GM12878 (cell line): ENCODE results near the gene FHOD3. TPM values are rescaled to one million over a fixed set of nuclear protein-coding genes. Genes with fewer than 3 reads are reported as not detected.

Source experiments
- ATF7 ChIP-seq: fragments of 450-650 bp; IDR thresholded peaks from 2 replicates; pipeline ENCODE4 v1.6.1; 2016; ENCODE audit warnings: low read depth, mild to moderate bottlenecking
- CEBPB ChIP-seq, 2 experiments: fragments of 150-350 bp in 1 of 2; IDR thresholded peaks; 2 replicates each; pipeline ENCODE4 v1.6.1; 2012 to 2014; ENCODE audit warnings: low read depth in 2 of 2, low read length in 2 of 2, borderline replicate concordance in 1 of 2, inconsistent platforms in 1 of 2
- EGR1 ChIP-seq, 2 experiments: IDR thresholded peaks; 1 replicate in 1 of 2; 2 replicates in 1 of 2; pipeline ENCODE4 v1.6.1; 2011 to 2012; ENCODE audit warnings: low read depth in 2 of 2, low read length in 2 of 2, borderline replicate concordance in 1 of 2, mild to moderate bottlenecking in 1 of 2, moderate library complexity in 1 of 2
- HDAC2 ChIP-seq: fragments of 200-600 bp; sonication (generic); IDR thresholded peaks from 2 replicates; pipeline ENCODE4 v1.6.1; 2017
- MTA2 ChIP-seq: fragments of 450-650 bp; IDR thresholded peaks from 2 replicates; pipeline ENCODE4 v1.6.1; 2016; ENCODE audit warnings: low read depth, mild to moderate bottlenecking, moderate library complexity
- NBN ChIP-seq: fragments of 450-650 bp; IDR thresholded peaks from 2 replicates; pipeline ENCODE4 v1.6.1; 2016
- NR2F1 ChIP-seq: fragments of 450-650 bp; conservative IDR thresholded peaks from 2 replicates; pipeline ENCODE4 v1.6.1; 2017; ENCODE audit warnings: mild to moderate bottlenecking
- RFX5 ChIP-seq: IDR thresholded peaks from 2 replicates; pipeline ENCODE4 v1.6.1; 2011; ENCODE audit warnings: low read depth, low read length, improper control_type of control experiment
- SIN3A ChIP-seq: IDR thresholded peaks from 2 replicates; pipeline ENCODE4 v1.6.1; 2012; ENCODE audit warnings: low read depth, low read length, improper control_type of control experiment
- SMAD5 ChIP-seq: IDR thresholded peaks from 2 replicates; pipeline ENCODE4 v1.6.1; 2016; ENCODE audit warnings: antibody characterized with exemption, low read depth
- SP1 ChIP-seq: IDR thresholded peaks from one replicate; pipeline ENCODE4 v1.6.1; 2011; ENCODE audit warnings: low read depth, low read length
- SPI1 ChIP-seq: IDR thresholded peaks from 2 replicates; pipeline ENCODE4 v1.6.1; 2011; ENCODE audit warnings: low read depth, mild to moderate bottlenecking, low read length, moderate library complexity, borderline replicate concordance; ENCODE audit not compliant: insufficient read depth
- TARDBP ChIP-seq: IDR thresholded peaks from 2 replicates; pipeline ENCODE4 v1.6.1; 2016; ENCODE audit warnings: borderline replicate concordance
- ZNF622 ChIP-seq: fragments of 450-650 bp; IDR thresholded peaks from 2 replicates; pipeline ENCODE4 v1.6.1; 2017; ENCODE audit warnings: mild to moderate bottlenecking, inconsistent platforms
- polyA plus RNA-seq, 11 experiments: library from polyadenylated mRNA; depleted of rRNA in 4 of 11; unstranded in 6 of 11; stranded (reverse) in 5 of 11; fragments of >200 nt; fragmentation: Nextera tagmentation in 4 of 11; fragmentation: Illumina TruSeq in 1 of 11; extraction: Ambion mirVana in 4 of 11; extraction: Trizol in 1 of 11; gene quantifications; 1 replicate in 1 of 11; 2 replicates in 10 of 11; pipeline versions ENCODE4 v1.2.1 to v1.2.3, GENCODE V29; 2011 to 2016; ENCODE audit warnings: inconsistent platforms in 2 of 11, missing spikeins in 2 of 11, low read depth in 1 of 11
- total RNA-seq, 4 experiments: library from RNA; depleted of rRNA in 3 of 4; stranded (reverse); fragments of >200 nt in 3 of 4; fragmentation: Illumina TruSeq in 1 of 4; extraction: Trizol in 1 of 4; gene quantifications; 2 replicates each; pipeline versions ENCODE4 v1.2.1 to v1.2.3, GENCODE V29; 2013 to 2021
- TF ChIP-seq, protein P1 (sequence below): fragments of 450-650 bp; formaldehyde crosslinking; IDR thresholded peaks from 2 replicates; pipeline ENCODE4 v1.5.0; 2022; ENCODE audit warnings: mild to moderate bottlenecking, missing genetic modification characterization
- TF ChIP-seq, protein P2 (sequence below): IDR thresholded peaks from 2 replicates; pipeline ENCODE4 v1.6.1; 2011; ENCODE audit warnings: borderline replicate concordance, low read depth, mild to moderate bottlenecking, moderate library complexity, mixed read lengths, low read length; ENCODE audit not compliant: insufficient read depth; ENCODE audit errors: extremely low read length
- TF ChIP-seq, protein P3 (sequence below): IDR thresholded peaks from 2 replicates; pipeline ENCODE4 v1.6.1; 2011; ENCODE audit warnings: low read depth, mild to moderate bottlenecking, low read length, moderate library complexity, borderline replicate concordance; ENCODE audit errors: extremely low read depth
- TF ChIP-seq, protein P4 (sequence below): fragments of 150-350 bp; IDR thresholded peaks from 2 replicates; pipeline ENCODE4 v1.6.1; 2016; ENCODE audit warnings: low read depth, low read length
- TF ChIP-seq, protein P5 (sequence below): fragments of 450-650 bp; IDR thresholded peaks from 2 replicates; pipeline ENCODE4 v1.6.1; 2016; ENCODE audit warnings: mild to moderate bottlenecking
- TF ChIP-seq, protein P6 (sequence below), 3 experiments: IDR thresholded peaks in 2 of 3; conservative IDR thresholded peaks in 1 of 3; 2 replicates each; pipeline ENCODE4 v1.5.1; 2011; ENCODE audit warnings: low read depth in 3 of 3, low read length in 3 of 3, mild to moderate bottlenecking in 3 of 3, control low read depth in 2 of 3, moderate library complexity in 2 of 3, inconsistent platforms in 1 of 3, mixed read lengths in 1 of 3; ENCODE audit not compliant: control insufficient read depth in 2 of 3, insufficient read depth in 1 of 3; ENCODE audit errors: extremely low read depth in 1 of 3

FHOD3 gene
- total and polyA plus RNA-seq, 10 of the 15 experiments (the other 5 are each of a cell fraction or from before 2014, with no cell fraction given), result 0.77 to 26.7 (median 10.4) TPM

DNA sequence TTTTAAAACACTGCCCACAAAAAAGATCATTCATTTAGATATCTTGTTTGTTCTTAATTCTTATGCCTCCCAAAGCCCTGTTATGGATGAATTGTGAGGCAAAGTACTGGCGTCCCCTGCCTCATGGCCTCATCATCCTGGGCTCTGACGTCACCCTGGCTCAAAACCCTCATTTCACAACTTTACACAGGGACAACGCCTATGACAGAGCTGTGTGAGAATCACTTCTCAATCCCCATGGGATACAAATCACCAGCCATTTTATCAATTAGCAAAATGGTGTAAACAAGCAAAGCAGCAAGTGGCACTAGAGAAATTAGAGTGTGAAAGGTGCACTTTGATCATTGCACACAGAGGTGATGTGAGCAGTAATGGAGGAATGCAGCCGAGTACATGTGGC, 16.6 kb downstream of the FHOD3 start (continued):
- TF ChIP-seq SPI1, result no peak
- no peak for TF ChIP-seq NR2F1
- TF ChIP-seq SIN3A, result no peak
- no peak for TF ChIP-seq SMAD5
- peak; percentile 78 for TF ChIP-seq ATF7
- no peak for TF ChIP-seq ZNF622
- TF ChIP-seq, protein P1, sequence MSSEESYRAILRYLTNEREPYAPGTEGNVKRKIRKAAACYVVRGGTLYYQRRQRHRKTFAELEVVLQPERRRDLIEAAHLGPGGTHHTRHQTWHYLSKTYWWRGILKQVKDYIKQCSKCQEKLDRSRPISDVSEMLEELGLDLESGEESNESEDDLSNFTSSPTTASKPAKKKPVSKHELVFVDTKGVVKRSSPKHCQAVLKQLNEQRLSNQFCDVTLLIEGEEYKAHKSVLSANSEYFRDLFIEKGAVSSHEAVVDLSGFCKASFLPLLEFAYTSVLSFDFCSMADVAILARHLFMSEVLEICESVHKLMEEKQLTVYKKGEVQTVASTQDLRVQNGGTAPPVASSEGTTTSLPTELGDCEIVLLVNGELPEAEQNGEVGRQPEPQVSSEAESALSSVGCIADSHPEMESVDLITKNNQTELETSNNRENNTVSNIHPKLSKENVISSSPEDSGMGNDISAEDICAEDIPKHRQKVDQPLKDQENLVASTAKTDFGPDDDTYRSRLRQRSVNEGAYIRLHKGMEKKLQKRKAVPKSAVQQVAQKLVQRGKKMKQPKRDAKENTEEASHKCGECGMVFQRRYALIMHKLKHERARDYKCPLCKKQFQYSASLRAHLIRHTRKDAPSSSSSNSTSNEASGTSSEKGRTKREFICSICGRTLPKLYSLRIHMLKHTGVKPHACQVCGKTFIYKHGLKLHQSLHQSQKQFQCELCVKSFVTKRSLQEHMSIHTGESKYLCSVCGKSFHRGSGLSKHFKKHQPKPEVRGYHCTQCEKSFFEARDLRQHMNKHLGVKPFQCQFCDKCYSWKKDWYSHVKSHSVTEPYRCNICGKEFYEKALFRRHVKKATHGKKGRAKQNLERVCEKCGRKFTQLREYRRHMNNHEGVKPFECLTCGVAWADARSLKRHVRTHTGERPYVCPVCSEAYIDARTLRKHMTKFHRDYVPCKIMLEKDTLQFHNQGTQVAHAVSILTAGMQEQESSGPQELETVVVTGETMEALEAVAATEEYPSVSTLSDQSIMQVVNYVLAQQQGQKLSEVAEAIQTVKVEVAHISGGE, result no peak
- TF ChIP-seq TARDBP, result no peak
- TF ChIP-seq, protein P2, sequence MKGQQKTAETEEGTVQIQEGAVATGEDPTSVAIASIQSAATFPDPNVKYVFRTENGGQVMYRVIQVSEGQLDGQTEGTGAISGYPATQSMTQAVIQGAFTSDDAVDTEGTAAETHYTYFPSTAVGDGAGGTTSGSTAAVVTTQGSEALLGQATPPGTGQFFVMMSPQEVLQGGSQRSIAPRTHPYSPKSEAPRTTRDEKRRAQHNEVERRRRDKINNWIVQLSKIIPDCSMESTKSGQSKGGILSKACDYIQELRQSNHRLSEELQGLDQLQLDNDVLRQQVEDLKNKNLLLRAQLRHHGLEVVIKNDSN, result no peak
- TF ChIP-seq EGR1 (IDR thresholded peaks at IDR 0.05; ENCODE audit: borderline replicate concordance in 1 of 2, low read depth in 2 of 2, low read length in 2 of 2), result no peak
- TF ChIP-seq, protein P3, sequence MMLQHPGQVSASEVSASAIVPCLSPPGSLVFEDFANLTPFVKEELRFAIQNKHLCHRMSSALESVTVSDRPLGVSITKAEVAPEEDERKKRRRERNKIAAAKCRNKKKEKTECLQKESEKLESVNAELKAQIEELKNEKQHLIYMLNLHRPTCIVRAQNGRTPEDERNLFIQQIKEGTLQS, result no peak
- TF ChIP-seq, protein P4, sequence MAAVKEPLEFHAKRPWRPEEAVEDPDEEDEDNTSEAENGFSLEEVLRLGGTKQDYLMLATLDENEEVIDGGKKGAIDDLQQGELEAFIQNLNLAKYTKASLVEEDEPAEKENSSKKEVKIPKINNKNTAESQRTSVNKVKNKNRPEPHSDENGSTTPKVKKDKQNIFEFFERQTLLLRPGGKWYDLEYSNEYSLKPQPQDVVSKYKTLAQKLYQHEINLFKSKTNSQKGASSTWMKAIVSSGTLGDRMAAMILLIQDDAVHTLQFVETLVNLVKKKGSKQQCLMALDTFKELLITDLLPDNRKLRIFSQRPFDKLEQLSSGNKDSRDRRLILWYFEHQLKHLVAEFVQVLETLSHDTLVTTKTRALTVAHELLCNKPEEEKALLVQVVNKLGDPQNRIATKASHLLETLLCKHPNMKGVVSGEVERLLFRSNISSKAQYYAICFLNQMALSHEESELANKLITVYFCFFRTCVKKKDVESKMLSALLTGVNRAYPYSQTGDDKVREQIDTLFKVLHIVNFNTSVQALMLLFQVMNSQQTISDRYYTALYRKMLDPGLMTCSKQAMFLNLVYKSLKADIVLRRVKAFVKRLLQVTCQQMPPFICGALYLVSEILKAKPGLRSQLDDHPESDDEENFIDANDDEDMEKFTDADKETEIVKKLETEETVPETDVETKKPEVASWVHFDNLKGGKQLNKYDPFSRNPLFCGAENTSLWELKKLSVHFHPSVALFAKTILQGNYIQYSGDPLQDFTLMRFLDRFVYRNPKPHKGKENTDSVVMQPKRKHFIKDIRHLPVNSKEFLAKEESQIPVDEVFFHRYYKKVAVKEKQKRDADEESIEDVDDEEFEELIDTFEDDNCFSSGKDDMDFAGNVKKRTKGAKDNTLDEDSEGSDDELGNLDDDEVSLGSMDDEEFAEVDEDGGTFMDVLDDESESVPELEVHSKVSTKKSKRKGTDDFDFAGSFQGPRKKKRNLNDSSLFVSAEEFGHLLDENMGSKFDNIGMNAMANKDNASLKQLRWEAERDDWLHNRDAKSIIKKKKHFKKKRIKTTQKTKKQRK, result no peak
- TF ChIP-seq HDAC2, result no peak
- TF ChIP-seq, protein P5, sequence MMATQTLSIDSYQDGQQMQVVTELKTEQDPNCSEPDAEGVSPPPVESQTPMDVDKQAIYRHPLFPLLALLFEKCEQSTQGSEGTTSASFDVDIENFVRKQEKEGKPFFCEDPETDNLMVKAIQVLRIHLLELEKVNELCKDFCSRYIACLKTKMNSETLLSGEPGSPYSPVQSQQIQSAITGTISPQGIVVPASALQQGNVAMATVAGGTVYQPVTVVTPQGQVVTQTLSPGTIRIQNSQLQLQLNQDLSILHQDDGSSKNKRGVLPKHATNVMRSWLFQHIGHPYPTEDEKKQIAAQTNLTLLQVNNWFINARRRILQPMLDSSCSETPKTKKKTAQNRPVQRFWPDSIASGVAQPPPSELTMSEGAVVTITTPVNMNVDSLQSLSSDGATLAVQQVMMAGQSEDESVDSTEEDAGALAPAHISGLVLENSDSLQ, result no peak
- TF ChIP-seq SP1, result no peak
- peak; percentile 62; the same call in 1 of the 2 replicates for TF ChIP-seq NBN
- TF ChIP-seq, protein P6, sequence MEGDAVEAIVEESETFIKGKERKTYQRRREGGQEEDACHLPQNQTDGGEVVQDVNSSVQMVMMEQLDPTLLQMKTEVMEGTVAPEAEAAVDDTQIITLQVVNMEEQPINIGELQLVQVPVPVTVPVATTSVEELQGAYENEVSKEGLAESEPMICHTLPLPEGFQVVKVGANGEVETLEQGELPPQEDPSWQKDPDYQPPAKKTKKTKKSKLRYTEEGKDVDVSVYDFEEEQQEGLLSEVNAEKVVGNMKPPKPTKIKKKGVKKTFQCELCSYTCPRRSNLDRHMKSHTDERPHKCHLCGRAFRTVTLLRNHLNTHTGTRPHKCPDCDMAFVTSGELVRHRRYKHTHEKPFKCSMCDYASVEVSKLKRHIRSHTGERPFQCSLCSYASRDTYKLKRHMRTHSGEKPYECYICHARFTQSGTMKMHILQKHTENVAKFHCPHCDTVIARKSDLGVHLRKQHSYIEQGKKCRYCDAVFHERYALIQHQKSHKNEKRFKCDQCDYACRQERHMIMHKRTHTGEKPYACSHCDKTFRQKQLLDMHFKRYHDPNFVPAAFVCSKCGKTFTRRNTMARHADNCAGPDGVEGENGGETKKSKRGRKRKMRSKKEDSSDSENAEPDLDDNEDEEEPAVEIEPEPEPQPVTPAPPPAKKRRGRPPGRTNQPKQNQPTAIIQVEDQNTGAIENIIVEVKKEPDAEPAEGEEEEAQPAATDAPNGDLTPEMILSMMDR (IDR thresholded peaks at IDR 0.05 in 2 of 3, conservative IDR thresholded peaks at IDR 0.05 in 1 of 3; ENCODE audit: control insufficient read depth in 2 of 3, extremely low read depth in 1 of 3, insufficient read depth in 1 of 3, low read depth in 3 of 3, low read length in 3 of 3), result no peak
- TF ChIP-seq RFX5, result no peak
- no peak for TF ChIP-seq CEBPB (IDR thresholded peaks at IDR 0.05; ENCODE audit: borderline replicate concordance in 1 of 2, low read depth in 2 of 2, low read length in 2 of 2)
- peak; percentile 37; the same call in 1 of the 2 replicates for TF ChIP-seq MTA2
